ENCODE measurements around the gene HINT3.

DNA sequence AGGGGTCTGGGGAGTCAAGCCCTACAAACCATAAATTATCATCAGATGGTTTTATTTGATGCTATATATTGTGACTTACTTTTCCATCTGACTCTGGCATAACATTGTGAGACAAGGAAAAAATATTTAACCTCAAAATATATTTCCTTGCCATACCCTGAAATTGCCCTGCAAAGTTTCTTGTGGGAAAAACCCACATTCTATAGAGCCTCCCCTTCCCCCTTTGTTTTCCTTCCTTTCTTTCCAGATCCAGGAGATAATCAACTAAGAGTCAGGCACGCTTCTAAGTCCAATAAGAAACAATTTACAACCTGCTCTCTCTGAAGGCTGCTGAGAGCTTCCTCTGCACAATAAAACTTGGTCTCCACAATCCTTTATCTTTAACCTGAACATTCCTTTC is 17.5 kb upstream of the HINT3 start:
- TF ChIP-seq, protein P1, sequence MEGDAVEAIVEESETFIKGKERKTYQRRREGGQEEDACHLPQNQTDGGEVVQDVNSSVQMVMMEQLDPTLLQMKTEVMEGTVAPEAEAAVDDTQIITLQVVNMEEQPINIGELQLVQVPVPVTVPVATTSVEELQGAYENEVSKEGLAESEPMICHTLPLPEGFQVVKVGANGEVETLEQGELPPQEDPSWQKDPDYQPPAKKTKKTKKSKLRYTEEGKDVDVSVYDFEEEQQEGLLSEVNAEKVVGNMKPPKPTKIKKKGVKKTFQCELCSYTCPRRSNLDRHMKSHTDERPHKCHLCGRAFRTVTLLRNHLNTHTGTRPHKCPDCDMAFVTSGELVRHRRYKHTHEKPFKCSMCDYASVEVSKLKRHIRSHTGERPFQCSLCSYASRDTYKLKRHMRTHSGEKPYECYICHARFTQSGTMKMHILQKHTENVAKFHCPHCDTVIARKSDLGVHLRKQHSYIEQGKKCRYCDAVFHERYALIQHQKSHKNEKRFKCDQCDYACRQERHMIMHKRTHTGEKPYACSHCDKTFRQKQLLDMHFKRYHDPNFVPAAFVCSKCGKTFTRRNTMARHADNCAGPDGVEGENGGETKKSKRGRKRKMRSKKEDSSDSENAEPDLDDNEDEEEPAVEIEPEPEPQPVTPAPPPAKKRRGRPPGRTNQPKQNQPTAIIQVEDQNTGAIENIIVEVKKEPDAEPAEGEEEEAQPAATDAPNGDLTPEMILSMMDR (IDR thresholded peaks at IDR 0.05) = no peak
- TF ChIP-seq POLR2A (IDR thresholded peaks at IDR 0.05) = no peak

Data from heart left ventricle (tissue), 13 donors.